Stimulated activated CD8-positive, alpha-beta memory T cell treated with anti-CD3 and anti-CD28 coated beads, Interleukin-15, amount 100 ng/mL, for 48 hours (primary cell): ENCODE results near the gene LARP4.
"Not testable (repeated sequence)": the region's sequence is repeated elsewhere in the genome, so short reads cannot be mapped to it uniquely, and the experiment has no call there.

Experiments
- DNase-seq, 2 donors: peaks; one replicate each; pipeline ENCODE4 v3.0.0-alpha.2; 2020; ENCODE audit warnings: low read depth in 2 of 2

The LARP4 gene

DNA sequence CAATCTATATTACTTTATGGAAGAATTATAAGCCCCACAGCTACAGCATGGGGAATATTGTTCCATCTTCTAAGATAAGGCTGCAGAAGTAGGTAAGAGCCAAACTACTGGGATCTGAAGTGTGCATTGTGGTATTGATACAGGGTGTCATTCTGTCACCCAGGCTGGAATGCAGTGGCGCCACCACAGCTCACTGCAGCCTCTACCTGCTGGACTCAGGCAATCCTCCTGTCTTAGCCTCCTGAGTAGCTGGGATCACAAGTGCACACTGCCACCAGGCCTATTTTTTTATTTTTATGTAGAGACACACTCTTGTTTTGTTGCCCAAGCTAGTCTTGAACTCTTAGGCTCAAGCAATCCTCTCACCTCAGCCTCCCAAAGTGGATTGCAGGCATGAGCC, 82.8 kb downstream of the LARP4 start:
- DNase-seq = no peak

DNA sequence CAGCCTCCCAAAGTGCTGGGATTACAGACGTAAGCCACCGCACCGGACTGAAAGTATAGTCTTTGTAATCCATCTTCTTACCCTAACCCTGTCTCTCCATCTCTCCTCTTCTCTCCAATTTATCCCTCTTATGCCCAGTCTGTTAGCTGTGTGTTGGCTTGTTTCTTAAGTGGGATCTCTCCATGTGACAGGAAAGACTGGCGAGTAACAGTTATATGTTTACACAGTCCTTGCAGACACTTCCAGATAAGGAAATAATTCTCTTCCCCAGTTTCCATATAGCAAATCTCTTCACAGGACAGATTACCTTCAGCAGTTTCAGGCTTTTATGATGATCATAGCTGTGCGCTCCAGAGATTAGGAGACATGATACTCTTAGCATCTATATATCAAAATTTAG, 88.1 kb downstream of the LARP4 start:
- no peak for DNase-seq

DNA sequence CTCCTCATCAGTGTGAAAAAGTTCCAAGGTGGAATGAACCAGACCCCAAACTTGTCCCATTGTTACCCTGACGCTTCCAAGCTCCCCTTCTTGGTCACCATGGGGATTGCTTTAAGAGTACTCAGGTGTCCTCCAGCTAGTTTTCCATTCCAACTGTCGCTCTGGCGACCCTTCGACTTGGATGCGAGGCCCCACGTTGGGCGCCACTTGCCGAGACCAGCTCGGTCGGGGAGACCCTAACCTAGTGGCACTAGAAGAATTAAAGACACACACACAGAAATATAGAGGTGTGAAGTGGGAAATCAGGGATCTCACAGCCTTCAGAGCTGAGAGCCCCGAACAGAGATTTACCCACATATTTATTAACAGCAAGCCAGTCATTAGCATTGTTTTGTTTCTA, 97.4 kb downstream of the LARP4 start:
- DNase-seq = not testable (repeated sequence)

DNA sequence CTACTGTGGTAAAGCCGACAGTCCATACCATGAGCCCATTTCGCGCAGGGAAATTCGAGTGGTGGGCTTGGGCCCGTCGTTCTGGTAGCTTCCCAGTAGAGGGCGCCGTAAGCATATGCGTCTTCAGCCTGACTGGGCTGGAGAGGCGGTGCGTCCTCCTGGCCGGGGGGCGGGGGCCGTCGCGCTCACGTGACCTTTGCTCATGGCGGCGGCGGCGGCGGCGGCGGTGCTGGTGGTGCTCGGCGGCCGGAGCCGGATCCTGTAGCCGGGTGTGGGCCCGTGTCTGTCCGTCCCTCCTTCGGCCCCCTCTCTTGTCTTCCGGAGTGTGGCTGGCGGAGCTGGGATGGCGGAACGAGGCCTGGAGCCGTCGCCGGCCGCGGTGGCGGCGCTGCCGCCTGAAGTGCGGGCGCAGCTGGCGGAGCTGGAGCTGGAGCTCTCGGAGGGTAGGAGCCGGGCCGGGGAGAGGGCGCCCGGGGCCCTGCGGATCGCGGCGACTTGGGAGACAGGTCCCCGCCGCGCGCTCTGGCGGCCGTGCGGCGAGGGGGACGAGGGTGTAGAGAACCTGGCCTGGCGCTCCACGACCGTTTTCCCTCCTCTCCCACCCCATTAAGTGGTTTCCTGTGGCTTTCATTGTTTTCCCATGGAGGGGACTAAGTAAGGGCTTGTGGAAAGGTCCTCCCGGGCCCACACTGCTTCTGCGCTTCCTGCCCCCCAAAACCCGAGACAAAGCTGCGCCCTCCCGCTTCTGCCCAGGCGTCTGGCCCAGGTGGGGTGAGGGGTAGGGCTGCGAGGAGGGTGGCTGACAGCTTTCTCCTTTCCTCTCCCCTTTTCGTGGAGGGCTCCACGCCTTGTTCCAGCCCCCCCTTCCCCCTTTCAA, 104.4 kb downstream of the LARP4 start, which contains the start of gene DIP2B:
Gene DIP2B, plus strand, starts transcription at position 188 of the 877 bp plus-strand sequence. Its CDS starts 156 bp downstream, at position 344.
- peak; percentile 90 to 93 for DNase-seq

DNA sequence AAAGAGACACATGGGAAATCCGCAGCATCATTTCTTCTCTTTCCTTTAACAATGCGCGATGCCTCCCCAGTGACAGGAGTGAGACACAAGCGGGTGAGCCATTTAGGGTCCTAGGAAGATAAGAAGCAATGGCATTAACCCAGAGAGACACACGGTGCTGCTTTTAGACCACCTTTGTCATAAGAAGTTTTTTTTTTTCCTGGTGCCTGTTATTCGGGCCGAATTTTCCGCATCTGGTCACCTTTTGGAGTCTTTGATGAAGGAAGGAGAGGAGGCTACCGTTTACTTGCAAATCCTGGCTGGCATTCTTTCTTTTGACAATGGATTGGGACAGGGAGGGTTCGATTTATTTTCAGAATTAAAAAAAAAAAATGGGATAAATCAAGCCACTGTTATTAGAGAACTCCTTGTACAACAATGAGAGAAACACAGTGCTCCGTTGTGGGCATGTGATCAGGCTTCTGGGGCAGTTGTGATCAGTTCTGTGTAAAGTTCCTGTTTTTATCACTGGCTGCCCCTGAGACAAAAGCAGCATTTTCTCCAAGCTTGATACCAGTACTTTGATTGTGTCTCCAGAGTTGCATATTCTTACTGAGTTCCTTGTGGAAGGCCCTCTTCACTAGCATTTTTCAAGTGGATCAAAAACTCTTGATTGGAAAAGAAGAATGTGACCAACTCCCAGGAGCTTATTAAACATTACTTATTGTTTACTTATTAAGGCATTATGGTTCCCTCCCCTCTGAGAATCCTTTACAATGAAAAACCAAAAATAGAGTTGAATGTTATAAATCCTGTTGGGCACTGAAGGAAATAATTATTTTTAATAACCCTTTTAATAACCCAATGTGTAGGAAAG, 105.2 kb downstream of the LARP4 start:
- DNase-seq = no peak

DNA sequence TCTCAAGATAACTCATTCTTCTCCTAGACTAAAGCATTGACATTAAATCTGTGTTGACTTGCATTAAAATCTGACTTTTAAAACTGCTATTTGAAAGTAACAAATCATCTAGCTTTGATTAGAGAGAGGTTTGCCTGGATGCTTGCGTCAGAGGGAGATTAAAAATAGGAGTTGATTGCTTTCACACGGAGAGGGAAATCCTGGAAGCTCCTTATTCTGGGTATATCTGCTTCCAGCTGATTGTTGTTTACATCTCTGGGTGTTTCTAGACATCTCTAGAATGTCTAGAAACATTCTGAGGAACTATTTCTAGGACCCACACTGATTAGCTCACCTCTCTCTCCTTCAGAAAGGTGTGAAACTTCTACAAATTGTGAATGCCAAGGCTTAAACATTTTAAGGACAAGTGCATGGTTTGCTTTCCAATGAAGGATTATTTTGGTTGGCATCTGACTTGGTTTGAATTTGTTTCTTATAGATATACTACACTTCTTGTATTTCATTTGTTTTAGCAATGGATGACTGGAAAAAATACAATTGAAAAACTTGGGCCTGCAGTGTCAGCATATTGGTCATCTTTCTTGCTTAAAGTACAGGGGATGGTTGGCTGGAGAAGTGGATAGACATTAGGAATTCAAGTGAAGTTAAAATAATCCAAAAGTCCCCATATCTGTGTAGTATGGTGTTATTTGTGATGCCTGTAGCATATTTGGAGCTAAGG, 106.2 kb downstream of the LARP4 start:
- DNase-seq = no peak

DNA sequence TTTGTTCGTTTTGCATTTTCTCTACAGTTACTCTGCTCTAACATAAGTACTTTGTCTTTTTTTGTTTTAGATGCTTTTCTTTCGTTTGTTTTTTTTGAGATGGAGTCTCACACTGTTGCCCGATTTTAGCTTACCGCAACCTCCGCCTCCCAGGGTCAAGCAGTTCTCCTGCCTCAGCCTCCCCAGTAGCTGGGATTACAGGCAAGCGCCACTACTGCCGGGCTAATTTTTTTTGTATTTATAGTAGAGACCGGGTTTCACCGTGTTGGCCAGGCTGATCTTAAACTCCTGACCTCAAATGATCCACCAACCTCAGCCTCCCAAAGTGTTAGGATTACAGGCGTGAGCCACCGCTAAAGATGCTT, 106.8 kb downstream of the LARP4 start:
- DNase-seq = no peak

DNA sequence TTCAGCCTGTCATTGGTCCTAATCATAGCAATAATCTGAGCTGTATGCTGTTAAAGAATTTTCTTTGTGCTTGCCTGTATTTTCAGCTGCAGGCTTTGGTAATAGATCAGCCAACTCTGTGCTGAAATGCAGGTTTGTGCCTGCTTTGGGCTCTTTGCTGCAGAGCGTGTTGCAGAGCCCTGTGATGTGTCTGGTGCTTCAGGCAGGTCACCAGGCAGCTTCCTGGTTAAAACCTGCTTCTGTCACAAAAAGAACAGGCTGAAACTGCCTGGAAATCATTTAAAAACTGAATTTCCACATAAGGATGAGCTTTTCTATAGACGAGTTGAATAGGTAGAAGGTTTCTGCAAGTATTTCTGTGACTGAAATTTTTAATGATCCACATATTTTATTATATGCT, 107.2 kb downstream of the LARP4 start:
- DNase-seq = no peak

DNA sequence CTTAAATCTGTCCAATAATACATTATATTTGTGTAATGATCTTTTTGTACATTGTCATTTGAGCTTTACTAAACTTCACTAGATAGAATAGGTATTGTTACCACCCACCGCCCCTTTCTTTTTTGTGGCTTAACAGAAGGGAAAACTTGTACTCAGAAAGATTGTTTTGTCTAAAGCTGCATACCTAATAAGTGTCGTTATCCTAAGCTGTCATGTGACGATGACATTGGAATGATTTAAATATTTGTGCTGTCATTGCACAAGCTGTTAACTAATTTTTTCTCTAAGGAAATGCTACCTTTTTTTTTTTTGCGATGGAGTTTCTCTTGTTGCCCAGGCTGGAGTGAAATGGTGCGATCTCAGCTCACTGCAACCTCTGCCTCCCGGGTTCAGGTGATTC, 107.7 kb downstream of the LARP4 start:
- no peak for DNase-seq

DNA sequence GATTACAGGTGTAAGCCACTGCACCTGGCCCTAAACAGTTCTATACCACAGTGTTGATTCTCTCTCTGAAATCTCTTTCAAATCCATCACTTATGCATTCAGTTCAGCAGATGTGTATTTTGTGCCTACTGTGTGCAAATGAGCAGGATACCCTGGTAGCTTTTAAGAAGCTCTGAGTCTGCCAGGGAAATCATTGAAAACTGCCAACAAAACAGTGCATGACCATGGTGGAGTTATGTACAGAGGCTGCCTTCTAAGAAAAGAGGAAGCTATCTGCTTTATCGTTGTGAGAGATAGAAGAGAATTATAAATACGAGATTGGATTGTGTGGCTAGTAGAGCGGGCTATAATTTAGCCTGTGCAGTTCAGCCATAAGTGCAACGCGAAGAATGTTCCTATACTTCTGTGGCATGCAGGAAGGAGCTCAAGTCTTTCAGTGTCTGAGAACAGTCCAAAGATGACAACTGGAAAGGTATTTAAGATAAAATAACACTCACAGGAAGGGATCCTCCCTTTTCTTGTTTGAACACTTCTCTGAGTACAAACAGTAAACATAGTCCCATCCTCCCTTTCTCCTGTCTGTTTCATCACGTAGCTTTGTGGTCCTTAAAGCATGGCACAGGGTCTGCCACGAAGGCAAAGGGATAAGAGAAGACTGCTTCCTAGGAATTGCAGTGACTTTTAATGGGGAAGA, 108.4 kb downstream of the LARP4 start:
- DNase-seq = no peak

DNA sequence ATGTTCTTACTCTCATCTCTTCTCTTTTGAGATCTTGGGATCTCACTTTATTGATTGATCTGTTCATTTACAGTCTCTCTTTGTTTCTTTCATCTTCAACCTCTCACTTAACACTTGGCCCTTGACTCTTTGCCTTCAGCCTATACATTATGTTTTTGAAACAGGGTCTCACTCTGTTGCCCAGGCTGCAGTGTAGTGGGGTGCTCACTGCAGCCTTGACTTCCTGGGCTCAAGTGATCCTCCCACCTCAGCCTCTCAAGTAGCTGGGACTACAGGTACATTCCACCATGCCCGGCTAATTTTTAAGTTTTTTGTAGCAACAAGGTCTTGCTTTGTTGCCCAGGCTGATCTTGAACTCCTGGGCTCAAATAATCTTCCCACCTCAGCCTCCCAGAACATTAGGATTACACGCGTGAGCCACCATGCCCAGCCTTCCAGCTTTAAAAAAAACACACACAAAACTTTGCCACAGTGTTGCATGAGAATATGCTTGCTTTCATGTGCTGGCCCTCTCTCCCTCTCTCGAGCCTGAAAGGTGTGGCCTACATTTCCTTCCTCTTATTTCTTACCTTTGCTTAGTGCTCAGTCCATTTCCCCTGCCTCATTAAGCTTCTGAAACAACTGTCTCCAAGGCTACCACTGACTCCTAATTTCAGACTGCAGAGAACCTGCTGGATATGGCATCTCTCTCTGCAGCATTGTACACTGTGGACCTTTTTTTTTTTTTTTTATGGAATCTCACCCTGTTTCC, 114.0 kb downstream of the LARP4 start:
- no peak for DNase-seq

DNA sequence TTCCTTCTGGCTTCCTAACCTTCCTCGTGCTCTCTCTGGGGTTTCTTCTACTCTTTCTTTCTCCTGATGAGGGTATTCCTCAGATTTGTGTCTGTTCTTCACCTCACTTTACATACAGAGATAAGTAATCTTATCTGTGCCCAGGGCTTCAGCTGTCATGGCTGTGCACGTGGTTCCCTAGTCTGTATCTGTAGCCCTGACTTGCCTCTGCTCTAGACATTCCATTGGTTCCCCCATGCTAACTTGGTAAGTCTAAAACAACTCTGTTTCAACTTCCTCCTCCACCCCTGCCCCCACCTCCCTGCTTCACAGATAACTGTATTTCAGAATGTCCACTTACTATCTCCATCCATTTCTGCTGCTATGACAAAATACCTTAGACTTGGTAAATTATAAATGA, 114.9 kb downstream of the LARP4 start:
- DNase-seq = no peak

DNA sequence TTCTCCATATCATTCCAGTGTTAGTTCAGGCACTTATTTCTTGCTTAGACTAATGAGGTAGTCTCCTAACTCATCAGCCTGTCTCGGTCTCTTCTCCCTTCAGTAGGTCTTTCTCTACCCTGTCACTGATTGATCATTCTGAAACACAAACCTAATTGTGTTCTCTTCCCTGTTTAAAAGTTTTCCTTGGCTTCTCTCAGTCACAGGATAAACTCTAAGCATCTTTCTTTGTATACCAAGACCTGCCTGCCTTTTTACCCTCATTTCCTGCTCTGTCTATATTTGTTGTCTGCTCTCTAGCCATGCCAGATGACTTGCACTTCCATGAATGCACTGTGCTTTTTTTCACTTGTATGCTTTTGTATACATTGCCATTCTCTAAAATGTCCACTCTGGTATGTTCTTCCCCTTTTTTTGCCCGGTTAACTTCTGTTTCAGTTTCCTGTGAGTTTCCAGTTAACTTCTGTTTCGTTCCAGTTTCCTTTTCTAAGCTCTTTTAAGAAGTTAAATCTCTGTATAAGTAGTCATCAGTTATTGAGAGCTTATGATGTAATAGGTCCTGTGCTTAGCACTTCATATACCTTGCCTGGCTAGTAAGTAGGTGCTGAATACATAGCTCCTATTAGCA, 116.8 kb downstream of the LARP4 start:
- DNase-seq = no peak

DNA sequence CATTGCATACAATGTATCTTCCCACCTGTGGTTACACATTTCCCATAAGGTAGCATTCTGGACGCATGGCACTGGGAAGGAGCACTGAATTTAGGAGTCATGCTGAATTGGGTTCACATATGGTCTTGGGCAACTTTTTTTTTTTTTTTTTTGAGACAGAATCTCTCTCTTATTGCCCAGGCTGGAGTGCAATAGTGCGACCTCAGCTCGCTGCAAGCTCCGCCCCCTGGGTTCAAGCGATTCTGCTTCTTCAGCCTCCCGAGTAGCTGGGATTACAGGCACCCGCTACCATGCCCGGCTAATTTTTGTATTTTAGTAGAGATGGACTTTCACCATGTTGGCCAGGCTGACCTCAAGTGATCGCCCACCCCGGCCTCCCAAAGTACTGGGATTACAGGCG, 117.4 kb downstream of the LARP4 start:
- no peak for DNase-seq

DNA sequence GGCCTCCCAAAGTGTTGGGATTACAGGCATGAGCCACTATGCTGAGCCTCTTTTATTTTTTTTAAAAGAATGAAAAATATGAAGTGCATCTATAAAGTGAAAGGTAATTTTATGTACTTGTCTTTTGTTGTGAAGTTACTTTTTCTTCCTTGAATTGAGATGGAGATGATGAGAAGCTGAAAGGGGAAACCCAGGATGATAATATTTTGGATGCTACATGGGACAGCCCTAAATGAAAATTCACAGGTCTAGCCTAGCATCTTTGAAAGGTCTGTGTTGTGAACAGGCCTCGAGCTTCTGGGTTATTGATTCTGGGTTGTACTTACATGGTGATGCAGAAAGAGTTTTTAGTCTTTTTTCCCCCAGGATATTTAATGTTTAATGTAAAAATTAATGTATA, 118.7 kb downstream of the LARP4 start:
- DNase-seq = no peak

DNA sequence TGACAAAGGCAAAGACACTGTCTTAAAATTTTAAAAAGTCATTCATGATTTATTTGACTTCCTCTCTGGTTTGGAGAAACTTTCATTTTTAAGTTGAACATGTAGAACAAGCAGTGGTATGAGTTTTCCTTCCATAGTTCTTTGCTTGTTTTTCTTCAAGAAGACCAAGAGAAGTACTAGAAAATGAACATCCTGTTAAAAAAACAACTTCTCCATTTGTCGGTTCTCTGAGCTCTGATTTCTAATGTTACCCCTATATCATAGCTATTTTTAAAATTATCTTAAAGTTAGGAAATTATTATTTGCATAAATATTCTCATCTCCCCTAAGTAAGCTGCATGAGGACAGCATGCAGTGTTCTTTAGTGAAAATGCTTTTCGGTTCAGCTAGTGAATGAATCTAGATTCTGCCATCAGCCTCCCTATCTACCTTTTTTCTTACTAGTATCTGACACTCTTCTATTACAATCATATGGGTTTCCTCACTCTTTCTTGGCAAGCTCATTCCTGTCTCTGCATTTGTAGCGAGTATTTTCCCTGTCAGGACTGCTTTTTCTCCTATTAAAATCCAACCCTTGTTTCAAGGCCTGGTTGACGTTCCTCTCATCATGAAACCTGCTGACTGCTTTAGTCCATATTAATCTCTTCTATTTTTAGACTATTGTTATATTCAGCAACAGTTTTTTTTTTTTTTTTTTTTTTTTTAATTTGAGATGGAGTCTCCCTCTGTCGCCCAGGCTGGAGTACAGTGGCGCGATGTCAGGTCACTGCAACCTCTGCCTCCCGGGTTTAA, 119.9 kb downstream of the LARP4 start:
- DNase-seq = no peak

DNA sequence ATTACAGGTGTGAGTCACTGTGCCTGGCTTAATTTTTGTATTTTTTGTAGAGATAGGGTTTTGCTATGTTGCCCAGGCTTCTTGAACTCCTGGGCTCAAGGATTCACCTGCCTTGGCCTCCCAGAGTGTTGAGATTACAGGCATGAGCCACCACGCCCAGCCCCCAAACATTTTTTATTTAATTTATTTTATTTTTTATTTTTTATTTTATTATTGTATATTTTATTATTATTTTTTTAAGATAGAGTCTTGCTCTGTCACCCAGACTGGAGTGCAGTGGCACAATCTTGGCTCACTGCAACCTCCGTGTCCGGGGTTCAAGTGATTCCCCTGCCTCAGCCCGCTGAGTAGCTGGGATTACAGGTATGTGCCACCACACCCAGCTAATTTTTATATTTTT, 121.1 kb downstream of the LARP4 start:
- not testable (repeated sequence) for DNase-seq

DNA sequence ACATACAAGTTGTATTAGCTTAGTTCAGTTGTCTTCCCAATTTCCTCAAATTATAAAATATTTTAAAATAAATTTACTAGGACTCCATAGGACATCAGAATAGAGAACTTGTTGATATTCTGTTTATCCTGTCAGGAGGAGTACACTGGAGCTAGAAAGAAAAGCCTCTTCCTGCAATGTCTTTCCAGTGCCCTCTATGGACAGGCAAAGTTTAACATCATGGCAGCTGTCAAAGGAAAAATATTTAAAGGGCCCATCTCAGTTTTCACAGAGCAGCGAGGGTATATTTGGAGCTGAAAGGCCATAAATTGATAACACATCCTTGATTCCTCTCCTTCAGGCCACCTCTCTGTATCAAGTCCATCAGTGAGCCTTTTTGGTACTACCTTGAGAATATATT, 123.1 kb downstream of the LARP4 start:
- DNase-seq = no peak

DNA sequence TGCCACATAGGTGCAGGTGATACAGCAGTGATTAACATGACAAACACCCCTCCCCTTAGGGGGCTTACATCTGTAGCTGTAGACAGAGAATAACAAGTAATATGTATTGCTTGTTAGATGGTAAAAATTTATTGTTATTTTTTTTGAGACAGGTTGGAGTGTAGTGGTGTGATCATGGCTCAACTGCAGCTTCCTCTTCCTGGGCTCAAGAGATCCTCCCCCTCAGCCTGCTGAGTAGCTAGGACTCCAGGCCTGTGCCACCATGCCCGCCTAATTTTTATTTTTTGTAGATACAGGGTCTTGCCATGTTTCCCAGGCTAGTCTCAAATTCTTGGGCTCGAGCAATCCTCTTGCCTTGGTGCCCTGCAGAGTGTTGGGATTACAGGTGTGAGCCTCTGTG, 123.9 kb downstream of the LARP4 start:
- DNase-seq = no peak

DNA sequence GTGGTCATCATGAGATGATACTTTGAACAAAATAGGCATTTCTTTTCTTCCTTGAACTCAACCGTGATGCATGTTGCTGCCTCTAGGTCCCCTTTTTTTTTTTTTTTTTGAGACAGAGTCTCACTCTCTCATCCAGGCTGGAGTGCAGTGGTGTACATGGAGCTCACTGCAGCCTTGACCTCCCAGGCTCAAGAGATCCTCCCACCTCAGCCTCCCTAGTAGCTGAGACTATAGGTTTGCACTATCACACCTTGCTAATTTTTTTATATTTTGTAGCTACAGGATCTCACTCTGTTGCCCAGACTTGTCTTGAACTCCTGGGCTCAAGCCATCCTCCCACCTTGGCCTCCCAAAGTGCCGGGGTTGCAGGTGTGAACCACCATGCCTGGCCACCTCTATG, 124.7 kb downstream of the LARP4 start:
- no peak for DNase-seq
